ENCODE results near the gene SNRPA. TPM values are rescaled to one million over a fixed set of nuclear protein-coding genes. Genes with fewer than 3 reads are reported as not detected.

Gene SNRPA
- total and polyA plus RNA-seq, 2 of the 13 experiments (the other 11 are each of a cell fraction or from before 2014, with no cell fraction given): 59.6 to 162 TPM

DNA sequence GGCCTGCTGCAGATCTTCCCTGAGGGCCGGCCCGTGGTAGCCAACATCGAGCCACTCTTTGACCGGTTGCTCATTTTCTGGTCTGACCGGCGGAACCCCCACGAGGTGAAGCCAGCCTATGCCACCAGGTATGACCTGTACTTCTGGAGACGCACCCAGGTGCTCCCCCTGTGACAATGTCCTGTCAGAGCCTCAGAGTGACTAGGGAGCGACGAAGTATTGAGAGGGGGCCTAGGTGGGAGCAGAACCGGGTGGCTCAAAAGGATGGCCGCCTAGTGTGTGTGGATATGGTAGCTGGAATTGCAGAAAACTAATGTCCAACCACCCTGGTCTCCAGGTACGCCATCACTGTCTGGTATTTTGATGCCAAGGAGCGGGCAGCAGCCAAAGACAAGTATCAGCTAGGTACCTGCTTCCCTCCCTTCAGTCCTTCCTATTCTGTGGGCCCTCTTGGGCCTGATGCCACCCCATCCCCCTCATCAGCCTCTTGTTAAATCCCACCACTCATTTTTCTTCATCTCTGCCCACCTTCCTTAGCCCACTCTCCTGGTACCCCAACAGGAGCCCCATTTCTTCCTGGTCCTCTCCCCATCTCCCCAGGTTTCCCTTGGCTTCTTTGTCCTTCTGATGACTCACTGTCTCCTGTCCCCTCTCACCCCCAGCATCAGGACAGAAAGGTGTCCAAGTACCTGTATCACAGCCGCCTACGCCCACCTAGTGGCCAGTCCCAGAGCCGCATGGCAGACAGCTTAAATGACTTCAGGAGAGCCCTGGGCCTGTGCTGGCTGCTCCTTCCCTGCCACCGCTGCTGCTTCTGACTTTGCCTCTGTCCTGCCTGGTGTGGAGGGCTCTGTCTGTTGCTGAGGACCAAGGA is 56.4 kb downstream of the SNRPA start (continued):
- TF ChIP-seq, protein P1, sequence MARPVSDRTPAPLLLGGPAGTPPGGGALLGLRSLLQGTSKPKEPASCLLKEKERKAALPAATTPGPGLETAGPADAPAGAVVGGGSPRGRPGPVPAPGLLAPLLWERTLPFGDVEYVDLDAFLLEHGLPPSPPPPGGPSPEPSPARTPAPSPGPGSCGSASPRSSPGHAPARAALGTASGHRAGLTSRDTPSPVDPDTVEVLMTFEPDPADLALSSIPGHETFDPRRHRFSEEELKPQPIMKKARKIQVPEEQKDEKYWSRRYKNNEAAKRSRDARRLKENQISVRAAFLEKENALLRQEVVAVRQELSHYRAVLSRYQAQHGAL (CRISPR knock-in tag; IDR thresholded peaks at IDR 0.05; ENCODE audit: not compliant biosample characterization): no peak
- TF ChIP-seq ETV6 (CRISPR knock-in tag; conservative IDR thresholded peaks at IDR 0.05): no peak
- 0 out of 2 replicates have a peak, but pooled peaks have one; percentile 21 for TF ChIP-seq CENPT (CRISPR knock-in tag; IDR thresholded peaks at IDR 0.05; ENCODE audit: low read depth)
- TF ChIP-seq RORA (CRISPR knock-in tag; IDR thresholded peaks at IDR 0.05): no peak
- TF ChIP-seq ZNF234 (CRISPR knock-in tag; conservative IDR thresholded peaks at IDR 0.05): no peak
- peak; percentile 59 for TF ChIP-seq FOSL2 (CRISPR knock-in tag; IDR thresholded peaks at IDR 0.05)
- no peak for TF ChIP-seq ZFY (CRISPR knock-in tag; IDR thresholded peaks at IDR 0.05)
- TF ChIP-seq ZNF75D (CRISPR knock-in tag; IDR thresholded peaks at IDR 0.05; ENCODE audit: borderline replicate concordance): no peak
- TF ChIP-seq, protein P2, sequence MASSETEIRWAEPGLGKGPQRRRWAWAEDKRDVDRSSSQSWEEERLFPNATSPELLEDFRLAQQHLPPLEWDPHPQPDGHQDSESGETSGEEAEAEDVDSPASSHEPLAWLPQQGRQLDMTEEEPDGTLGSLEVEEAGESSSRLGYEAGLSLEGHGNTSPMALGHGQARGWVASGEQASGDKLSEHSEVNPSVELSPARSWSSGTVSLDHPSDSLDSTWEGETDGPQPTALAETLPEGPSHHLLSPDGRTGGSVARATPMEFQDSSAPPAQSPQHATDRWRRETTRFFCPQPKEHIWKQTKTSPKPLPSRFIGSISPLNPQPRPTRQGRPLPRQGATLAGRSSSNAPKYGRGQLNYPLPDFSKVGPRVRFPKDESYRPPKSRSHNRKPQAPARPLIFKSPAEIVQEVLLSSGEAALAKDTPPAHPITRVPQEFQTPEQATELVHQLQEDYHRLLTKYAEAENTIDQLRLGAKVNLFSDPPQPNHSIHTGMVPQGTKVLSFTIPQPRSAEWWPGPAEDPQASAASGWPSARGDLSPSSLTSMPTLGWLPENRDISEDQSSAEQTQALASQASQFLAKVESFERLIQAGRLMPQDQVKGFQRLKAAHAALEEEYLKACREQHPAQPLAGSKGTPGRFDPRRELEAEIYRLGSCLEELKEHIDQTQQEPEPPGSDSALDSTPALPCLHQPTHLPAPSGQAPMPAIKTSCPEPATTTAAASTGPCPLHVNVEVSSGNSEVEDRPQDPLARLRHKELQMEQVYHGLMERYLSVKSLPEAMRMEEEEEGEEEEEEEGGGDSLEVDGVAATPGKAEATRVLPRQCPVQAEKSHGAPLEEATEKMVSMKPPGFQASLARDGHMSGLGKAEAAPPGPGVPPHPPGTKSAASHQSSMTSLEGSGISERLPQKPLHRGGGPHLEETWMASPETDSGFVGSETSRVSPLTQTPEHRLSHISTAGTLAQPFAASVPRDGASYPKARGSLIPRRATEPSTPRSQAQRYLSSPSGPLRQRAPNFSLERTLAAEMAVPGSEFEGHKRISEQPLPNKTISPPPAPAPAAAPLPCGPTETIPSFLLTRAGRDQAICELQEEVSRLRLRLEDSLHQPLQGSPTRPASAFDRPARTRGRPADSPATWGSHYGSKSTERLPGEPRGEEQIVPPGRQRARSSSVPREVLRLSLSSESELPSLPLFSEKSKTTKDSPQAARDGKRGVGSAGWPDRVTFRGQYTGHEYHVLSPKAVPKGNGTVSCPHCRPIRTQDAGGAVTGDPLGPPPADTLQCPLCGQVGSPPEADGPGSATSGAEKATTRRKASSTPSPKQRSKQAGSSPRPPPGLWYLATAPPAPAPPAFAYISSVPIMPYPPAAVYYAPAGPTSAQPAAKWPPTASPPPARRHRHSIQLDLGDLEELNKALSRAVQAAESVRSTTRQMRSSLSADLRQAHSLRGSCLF (CRISPR knock-in tag; IDR thresholded peaks at IDR 0.05; ENCODE audit: borderline replicate concordance): no peak
- TF ChIP-seq NFYB (CRISPR knock-in tag; IDR thresholded peaks at IDR 0.05): no peak
- no peak for TF ChIP-seq ZFP36 (IDR thresholded peaks at IDR 0.05; ENCODE audit: borderline replicate concordance, low read depth, low read length, partially characterized antibody)
- no peak for TF ChIP-seq SMAD9 (CRISPR knock-in tag; IDR thresholded peaks at IDR 0.05)
- no peak for TF ChIP-seq ZNF782 (CRISPR knock-in tag; IDR thresholded peaks at IDR 0.05; ENCODE audit: borderline replicate concordance)
- TF ChIP-seq SIN3A (IDR thresholded peaks at IDR 0.05; ENCODE audit: borderline replicate concordance, low read depth, low read length): 0 out of 2 replicates have a peak, but pooled peaks have one; percentile 1
- TF ChIP-seq, protein P3, sequence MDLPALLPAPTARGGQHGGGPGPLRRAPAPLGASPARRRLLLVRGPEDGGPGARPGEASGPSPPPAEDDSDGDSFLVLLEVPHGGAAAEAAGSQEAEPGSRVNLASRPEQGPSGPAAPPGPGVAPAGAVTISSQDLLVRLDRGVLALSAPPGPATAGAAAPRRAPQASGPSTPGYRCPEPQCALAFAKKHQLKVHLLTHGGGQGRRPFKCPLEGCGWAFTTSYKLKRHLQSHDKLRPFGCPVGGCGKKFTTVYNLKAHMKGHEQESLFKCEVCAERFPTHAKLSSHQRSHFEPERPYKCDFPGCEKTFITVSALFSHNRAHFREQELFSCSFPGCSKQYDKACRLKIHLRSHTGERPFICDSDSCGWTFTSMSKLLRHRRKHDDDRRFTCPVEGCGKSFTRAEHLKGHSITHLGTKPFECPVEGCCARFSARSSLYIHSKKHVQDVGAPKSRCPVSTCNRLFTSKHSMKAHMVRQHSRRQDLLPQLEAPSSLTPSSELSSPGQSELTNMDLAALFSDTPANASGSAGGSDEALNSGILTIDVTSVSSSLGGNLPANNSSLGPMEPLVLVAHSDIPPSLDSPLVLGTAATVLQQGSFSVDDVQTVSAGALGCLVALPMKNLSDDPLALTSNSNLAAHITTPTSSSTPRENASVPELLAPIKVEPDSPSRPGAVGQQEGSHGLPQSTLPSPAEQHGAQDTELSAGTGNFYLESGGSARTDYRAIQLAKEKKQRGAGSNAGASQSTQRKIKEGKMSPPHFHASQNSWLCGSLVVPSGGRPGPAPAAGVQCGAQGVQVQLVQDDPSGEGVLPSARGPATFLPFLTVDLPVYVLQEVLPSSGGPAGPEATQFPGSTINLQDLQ (CRISPR knock-in tag; IDR thresholded peaks at IDR 0.05): no peak
- TF ChIP-seq, protein P4, sequence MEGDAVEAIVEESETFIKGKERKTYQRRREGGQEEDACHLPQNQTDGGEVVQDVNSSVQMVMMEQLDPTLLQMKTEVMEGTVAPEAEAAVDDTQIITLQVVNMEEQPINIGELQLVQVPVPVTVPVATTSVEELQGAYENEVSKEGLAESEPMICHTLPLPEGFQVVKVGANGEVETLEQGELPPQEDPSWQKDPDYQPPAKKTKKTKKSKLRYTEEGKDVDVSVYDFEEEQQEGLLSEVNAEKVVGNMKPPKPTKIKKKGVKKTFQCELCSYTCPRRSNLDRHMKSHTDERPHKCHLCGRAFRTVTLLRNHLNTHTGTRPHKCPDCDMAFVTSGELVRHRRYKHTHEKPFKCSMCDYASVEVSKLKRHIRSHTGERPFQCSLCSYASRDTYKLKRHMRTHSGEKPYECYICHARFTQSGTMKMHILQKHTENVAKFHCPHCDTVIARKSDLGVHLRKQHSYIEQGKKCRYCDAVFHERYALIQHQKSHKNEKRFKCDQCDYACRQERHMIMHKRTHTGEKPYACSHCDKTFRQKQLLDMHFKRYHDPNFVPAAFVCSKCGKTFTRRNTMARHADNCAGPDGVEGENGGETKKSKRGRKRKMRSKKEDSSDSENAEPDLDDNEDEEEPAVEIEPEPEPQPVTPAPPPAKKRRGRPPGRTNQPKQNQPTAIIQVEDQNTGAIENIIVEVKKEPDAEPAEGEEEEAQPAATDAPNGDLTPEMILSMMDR (CRISPR knock-in tag; IDR thresholded peaks at IDR 0.05): peak; percentile 62
- no peak for TF ChIP-seq ZNF333 (CRISPR knock-in tag; IDR thresholded peaks at IDR 0.05; ENCODE audit: borderline replicate concordance)
- TF ChIP-seq NKX3-1 (CRISPR knock-in tag; IDR thresholded peaks at IDR 0.05): no peak

Measured in HepG2 (cell line).